ENCODE results near the gene GLIS2.

The GLIS2 gene

DNA sequence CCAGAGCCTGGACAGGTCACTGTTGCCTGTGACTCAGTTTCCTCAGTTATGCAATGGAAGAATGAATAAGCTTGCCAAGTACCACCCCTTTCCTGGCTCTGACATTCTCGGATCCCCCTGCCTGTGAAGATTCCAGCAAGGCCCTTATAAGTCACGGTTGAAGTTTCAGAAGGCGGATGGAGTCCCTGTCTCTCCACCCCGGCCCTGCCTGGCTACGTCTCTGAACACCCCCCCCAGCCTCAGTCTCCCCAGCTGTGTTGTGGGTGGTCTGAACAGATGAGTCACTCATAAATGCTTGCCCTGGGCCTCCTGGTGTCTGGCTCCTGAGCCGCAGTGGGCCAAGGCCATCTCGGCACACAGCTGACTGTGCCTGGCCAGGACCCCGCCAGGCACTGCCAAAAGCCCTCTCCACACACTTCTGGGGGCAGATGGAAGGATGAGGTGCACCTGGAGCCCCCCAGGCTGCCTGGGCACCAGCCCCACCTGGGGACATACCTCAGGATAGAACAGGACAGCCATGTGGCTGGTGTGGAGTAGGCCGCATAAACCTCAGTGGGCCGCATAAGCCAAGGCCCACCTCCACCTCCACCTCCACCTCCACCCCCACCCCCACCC is 71.2 kb downstream of the GLIS2 start:
- TF ChIP-seq GATA3 (IDR thresholded peaks at IDR 0.05; ENCODE audit: low read depth, low read length) (no peak), GATA2 (IDR thresholded peaks at IDR 0.05; ENCODE audit: low read depth, low read length) (no peak)

DNA sequence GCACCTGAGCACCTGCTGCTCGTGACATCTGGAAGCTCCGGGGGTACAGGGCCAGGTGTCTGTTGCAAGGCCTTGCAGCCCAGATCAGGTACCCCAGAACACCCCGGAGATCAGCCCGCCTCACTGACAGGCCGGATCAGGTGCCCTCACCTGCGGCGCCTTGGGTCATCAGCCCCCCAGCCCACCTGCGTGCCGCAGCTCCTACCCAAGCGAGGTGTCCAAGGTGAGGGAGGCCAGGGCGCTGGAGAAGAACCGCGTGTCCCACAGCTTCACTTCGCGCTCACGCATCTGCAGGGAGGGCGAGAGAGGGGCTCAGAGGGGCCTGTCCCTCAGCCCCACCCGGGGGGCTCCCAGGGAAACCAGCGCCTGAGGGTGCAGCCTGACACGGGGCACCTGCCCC is 71.9 kb downstream of the GLIS2 start:
- TF ChIP-seq GATA2 (IDR thresholded peaks at IDR 0.05; ENCODE audit: low read depth, low read length) (no peak), GATA3 (IDR thresholded peaks at IDR 0.05; ENCODE audit: low read depth, low read length) (no peak)

DNA sequence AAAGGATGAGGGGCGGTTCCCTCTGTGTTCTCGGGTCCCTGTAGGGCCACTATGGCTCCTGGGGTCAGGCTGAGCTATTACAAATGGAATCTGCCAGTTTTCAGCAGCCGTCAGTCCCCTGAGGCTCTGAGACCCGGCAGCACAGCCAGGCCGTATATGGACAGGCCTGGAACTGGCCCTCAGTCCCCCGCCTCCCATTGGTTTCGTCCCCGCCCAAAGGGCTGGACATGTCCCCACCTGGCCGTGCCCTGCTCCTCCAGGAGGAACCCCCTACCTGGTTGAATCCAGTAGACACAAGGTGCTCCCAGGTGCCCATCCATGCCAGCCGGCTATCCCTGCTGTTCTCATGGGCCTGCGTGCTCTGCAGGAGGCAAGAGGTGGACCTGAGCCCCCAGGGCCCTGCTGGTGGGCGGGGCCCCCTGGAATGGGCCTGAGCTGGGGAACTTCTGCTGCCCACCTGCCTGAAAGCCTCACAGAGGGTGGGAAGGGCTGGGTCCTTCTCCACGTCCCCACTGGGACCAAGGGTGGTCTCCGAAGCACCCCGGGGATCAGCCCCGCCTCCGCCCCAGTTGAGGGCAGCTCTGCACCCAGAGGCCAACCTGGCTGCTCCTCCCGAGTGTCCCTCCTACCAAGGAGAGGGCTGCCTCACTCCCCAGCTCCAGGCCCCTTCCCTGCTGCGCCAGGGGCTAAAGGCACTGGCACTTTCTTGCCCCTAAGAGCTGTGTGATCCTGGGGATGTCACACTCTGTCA is 72.6 kb downstream of the GLIS2 start:
- TF ChIP-seq GATA3 (IDR thresholded peaks at IDR 0.05; ENCODE audit: low read depth, low read length) (no peak), GATA2 (IDR thresholded peaks at IDR 0.05; ENCODE audit: low read depth, low read length) (no peak)

Measured in SH-SY5Y (cell line).